Right renal pelvis (tissue), 4 donors: ENCODE data around the gene DDR2. TPM values are rescaled to one million over a fixed set of nuclear protein-coding genes. Genes with fewer than 3 reads are reported as not detected.

Experiments used
- DNase-seq, 4 donors: peaks; one replicate each; pipeline ENCODE4 v3.0.0-alpha.2; 2013; ENCODE audit warnings: low read depth in 4 of 4, low spot score in 3 of 4, missing footprints in 1 of 4
- polyA plus RNA-seq, 4 donors: library from polyadenylated mRNA; unstranded; fragments of 120-200 nt; gene quantifications; one replicate each; pipeline ENCODE4 v1.2.1, GENCODE V29; 2013; ENCODE audit not compliant: insufficient read length in 4 of 4

DDR2 gene
- polyA plus RNA-seq, 4 donors, result 20.3 to 23.9 (median 22.1) TPM

DNA sequence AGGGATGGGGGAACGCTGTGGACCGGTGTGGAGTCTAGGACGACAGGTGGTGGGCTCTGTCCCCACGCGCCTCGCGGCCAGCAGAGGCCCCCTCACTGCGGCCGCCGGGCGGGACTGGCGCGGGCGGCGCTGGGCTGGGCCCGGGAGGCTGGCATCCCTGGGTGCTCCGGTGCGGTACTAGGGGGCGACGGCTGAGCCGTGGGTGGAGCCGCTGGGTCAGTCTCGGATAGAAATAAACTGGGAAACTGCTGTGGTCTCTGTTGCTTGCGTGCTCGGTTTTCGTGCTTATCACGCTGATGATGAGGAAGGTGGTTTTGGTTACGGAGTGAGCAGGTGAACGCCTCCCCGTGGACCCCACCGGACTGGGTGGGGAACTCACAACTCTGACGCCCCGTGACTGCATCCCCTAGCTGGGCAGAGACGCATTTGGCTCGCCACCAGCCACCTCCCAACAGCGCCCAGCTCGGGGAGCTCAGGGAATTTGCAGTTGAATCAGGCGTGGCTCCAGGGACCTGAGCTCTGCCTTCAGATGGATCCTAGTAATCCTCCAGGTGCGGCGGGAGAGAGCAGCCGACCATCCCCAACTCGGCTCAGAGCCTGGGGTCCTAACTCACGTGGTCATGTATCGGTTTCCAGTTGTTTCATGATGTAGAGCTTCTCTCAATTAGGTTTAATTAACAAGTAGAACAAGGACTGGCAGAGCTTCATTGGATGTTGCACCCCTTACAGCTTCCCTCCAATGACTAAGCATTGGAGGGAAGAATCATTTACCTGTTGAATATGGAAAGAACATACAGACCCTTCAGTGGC is 190.3 kb downstream of the DDR2 start:
- peak in 2 of 4 donors; percentile 2 to 14 for DNase-seq

- DNase-seq, result no peak
Measured at GRCh38 chr1:162823231-162823630, 191.0 kb downstream of the DDR2 start.

GRCh38 chr1:162823771-162824525 is 191.7 kb downstream of the DDR2 start:
- DNase-seq, result no peak

DNA sequence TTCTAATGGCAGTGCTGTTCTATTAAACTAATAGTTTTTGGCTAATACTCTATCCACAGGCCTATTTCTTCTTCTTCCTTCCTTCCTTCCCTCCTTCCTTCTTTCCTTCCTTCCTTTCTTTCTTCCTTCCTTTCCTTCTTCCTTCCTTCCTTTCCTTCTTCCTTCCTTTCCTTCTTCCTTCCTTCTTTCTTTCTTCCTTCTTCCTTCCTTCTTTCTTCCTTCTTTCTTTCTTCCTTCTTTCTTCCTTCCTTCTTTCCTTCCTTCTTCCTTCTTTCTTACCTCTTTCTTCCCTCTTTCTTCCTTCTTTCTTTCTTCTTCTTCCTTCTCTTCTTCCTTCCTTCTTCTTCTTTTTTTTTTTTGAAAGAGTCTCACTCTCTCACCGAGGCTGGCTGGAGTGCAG is 197.0 kb downstream of the DDR2 start:
- no peak for DNase-seq

DNA sequence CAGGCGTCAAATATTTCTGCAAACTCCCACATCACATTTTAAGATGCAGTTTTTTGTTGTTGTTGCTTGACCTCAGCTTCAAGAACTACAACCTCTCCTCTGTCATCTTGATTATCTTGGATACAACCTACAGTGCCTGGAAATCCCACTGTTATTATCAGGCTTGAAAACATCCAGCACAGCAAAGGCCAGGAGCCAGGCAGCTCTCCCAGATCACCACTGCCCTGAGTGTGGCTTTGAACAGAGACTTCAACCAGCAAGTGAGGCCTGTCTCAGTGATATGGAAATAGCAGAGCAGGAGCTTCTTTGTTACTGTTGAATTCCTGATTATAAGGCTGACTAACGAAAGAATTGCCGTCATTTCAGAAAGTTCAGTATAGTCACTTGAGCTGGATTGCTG is 200.2 kb downstream of the DDR2 start:
- no peak for DNase-seq

DNA sequence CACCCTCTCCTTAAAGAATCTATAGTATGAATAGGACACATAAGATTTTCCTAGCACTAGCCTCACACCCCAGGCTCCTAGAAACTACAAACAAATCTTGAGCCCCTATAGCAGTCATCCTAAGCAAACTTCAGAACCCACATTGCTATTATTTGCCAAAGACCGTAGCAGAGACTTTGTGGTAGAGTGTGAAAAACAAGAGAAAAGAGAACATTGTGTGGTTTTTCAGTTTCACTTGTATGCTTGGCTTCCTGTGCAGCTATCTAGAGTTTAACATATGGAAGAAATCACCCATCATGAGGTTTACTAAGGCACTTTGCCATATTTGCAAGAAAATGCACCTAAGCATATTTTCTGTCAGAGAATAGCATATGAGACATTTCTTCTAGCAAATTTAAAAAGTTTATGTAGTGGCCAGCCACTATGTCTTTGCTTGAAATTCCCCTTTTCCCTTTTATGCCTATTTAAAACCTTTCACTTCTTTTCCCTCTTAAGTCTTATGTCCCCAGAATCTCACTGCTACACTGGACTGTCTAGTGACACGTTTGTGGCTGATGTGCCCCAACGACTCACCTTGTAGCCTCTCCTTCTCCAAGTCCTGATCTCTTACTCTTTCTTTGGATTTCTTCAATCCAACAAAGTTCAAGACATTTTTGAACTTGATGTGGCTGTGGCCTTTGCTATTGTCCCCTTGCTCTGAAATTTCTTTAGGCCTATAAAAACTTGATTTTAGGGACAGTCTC is 203.1 kb downstream of the DDR2 start:
- DNase-seq, result no peak

Other genes starting within 250 kb of the DDR2 start
- gene SH2D1B, start 220.3 kb upstream of the DDR2 start, polyA plus RNA-seq, result under 1 TPM; 0.14 to 0.49 (median 0.20) TPM
- gene UHMK1, start 134.6 kb upstream of the DDR2 start, polyA plus RNA-seq, result 10 to 100 TPM; 32.6 to 44.4 (median 42.3) TPM
- gene UAP1, start 70.7 kb upstream of the DDR2 start, polyA plus RNA-seq, result 10 to 100 TPM; 32.8 to 35.3 (median 34.1) TPM
- gene HSD17B7, start 158.2 kb downstream of the DDR2 start, polyA plus RNA-seq, result 10 to 100 TPM; 15.4 to 18.4 (median 17.1) TPM
- gene CCDC190, start 228.7 kb downstream of the DDR2 start, polyA plus RNA-seq, result under 1 TPM in 1 of 4 donors, not detected in 3; 0.12 TPM